ENCODE data around the gene GLT1D1. TPM values are rescaled to one million over a fixed set of nuclear protein-coding genes. Genes with fewer than 3 reads are reported as not detected.

GLT1D1 gene
- total and polyA plus RNA-seq, 2 of the 8 experiments (the other 6 are each of a cell fraction or from before 2014, with no cell fraction given): 1.5 to 3.6 TPM

- H3K23ac ChIP-seq (ENCODE audit: insufficient read length): no peak overlapping the region
- DNase-seq (ENCODE audit: low read depth in 1 of 2, low spot score in 2 of 2) (no peak), FAIRE-seq (no peak)
- H2BK120ac ChIP-seq (replicated peaks; ENCODE audit: low read depth, low read length): no peak overlapping the region
- H3K4ac ChIP-seq (replicated peaks; ENCODE audit: insufficient read length, low read depth, low read length): no peak overlapping the region
- H2BK5ac ChIP-seq (ENCODE audit: low read depth, low read length): no peak overlapping the region
- ChIA-PET POLR2A (ENCODE audit: partially characterized antibody) (no interaction called here), CTCF (ENCODE audit: partially characterized antibody) (no interaction called here)
- no peak overlapping the region for H3K27ac ChIP-seq (ENCODE audit: low read depth, low read length)
- no peak overlapping the region for H2BK15ac ChIP-seq (ENCODE audit: low read length)
- H3K9me3 ChIP-seq (ENCODE audit: insufficient read depth in 2 of 2, low read depth in 1 of 2, low read length in 1 of 2): no peaks in the 10 kb centered on the region
- no peak overlapping the region for H4K8ac ChIP-seq (ENCODE audit: extremely low read depth, insufficient read depth, low read length)
- no peak overlapping the region for H3K14ac ChIP-seq (ENCODE audit: insufficient read length)
- H4K91ac ChIP-seq (replicated peaks; ENCODE audit: insufficient read length, low read length): no peak overlapping the region
- no peak overlapping the region for H2AK5ac ChIP-seq (ENCODE audit: low read depth, low read length)
- no peaks in the 10 kb centered on the region for H3K79me2 ChIP-seq (ENCODE audit: control insufficient read depth in 1 of 2, insufficient read depth in 2 of 2, low read length in 2 of 2)
- H4K20me1 ChIP-seq (replicated peaks in 1 of 2; ENCODE audit: control insufficient read depth in 1 of 2, insufficient read depth in 2 of 2, low read length in 2 of 2): no peaks in the 10 kb centered on the region
- no peak overlapping the region for H3K4me2 ChIP-seq (ENCODE audit: insufficient read depth in 1 of 2, low read depth in 2 of 2, low read length in 2 of 2)
- no peak overlapping the region for H3K9ac ChIP-seq (replicated peaks in 1 of 4; ENCODE audit: extremely low read depth in 1 of 4, low read depth in 3 of 4, low read length in 3 of 4)
- H3K4me3 ChIP-seq (ENCODE audit: extremely low read depth in 1 of 4, insufficient read depth in 2 of 4, low read depth in 3 of 4, low read length in 4 of 4): no peak overlapping the region
- H3K56ac ChIP-seq (replicated peaks; ENCODE audit: insufficient read length, low read depth, low read length): no peak overlapping the region
- no peaks in the 10 kb centered on the region for H3K36me3 ChIP-seq (ENCODE audit: control insufficient read depth in 2 of 4, insufficient read depth in 4 of 4, low read length in 3 of 4)
- WGBS, 2 experiments (ENCODE audit: extremely low coverage in 1 of 2, insufficient coverage in 1 of 2, insufficient read length in 1 of 2, insufficient replicate concordance in 2 of 2, low coverage in 1 of 2, low lambda C conversion rate in 2 of 2, missing lambda C conversion rate in 1 of 2): 93% methylated on average over 13 of the region's 13 CpGs; no CpG with 5 or more reads in 1 of the 2 experiments
- no peaks in the 10 kb centered on the region for H3K4me1 ChIP-seq (replicated peaks in 1 of 4; ENCODE audit: control insufficient read depth in 3 of 4, insufficient read depth in 4 of 4, low read length in 3 of 4)
- H2AFZ ChIP-seq (ENCODE audit: low read length): no peak overlapping the region
- H3K23me2 ChIP-seq (ENCODE audit: low read depth, low read length): no peaks in the 10 kb centered on the region
- H3K79me1 ChIP-seq (ENCODE audit: low read depth, low read length): no peaks in the 10 kb centered on the region
- no peak overlapping the region for H2BK12ac ChIP-seq (ENCODE audit: low read depth, low read length)
- no peak overlapping the region for H3K18ac ChIP-seq (ENCODE audit: extremely low read depth, low read length)
- no peak overlapping the region for H2BK20ac ChIP-seq (ENCODE audit: low read length)
- H3K27me3 ChIP-seq (replicated peaks in 1 of 4; ENCODE audit: control insufficient read depth in 3 of 4, extremely low read depth in 1 of 4, insufficient read depth in 3 of 4, low read length in 3 of 4): no peaks in the 10 kb centered on the region
- H4K5ac ChIP-seq (ENCODE audit: insufficient read length, low read depth, low read length): no peak overlapping the region
- TF ChIP-seq EZH2 (IDR thresholded peaks at IDR 0.05; ENCODE audit: low read depth, low read length, severe bottlenecking) (no peak), HDAC2 (IDR thresholded peaks at IDR 0.05; ENCODE audit: borderline replicate concordance in 1 of 2, low read depth in 2 of 2, low read length in 2 of 2) (no peak), CBX5 (IDR thresholded peaks at IDR 0.05; ENCODE audit: low read depth, low read length) (no peak), NRF1 (IDR thresholded peaks at IDR 0.05; ENCODE audit: low read depth, low read length) (no peak), EGR1 (IDR thresholded peaks at IDR 0.05; ENCODE audit: borderline replicate concordance, low read depth, low read length) (no peak), BCL11A (IDR thresholded peaks at IDR 0.05; ENCODE audit: low read depth in 2 of 2, low read length in 2 of 2) (no peak), CBX8 (IDR thresholded peaks at IDR 0.05; ENCODE audit: borderline replicate concordance, low read depth, low read length) (no peak), BACH1 (IDR thresholded peaks at IDR 0.05; ENCODE audit: low read length) (no peak), RXRA (IDR thresholded peaks at IDR 0.05; ENCODE audit: insufficient read depth, low read depth, low read length) (no peak), TCF12 (IDR thresholded peaks at IDR 0.05; ENCODE audit: low read depth, low read length) (no peak), FOSL1 (IDR thresholded peaks at IDR 0.05; ENCODE audit: insufficient read depth, low read depth, low read length) (no peak), KDM1A (IDR thresholded peaks at IDR 0.05; ENCODE audit: borderline replicate concordance, low read length) (no peak), TEAD4 (IDR thresholded peaks at IDR 0.05; ENCODE audit: low read depth, low read length) (no peak), GTF2F1 (IDR thresholded peaks at IDR 0.05; ENCODE audit: borderline replicate concordance, low read depth, low read length) (no peak), BRCA1 (IDR thresholded peaks at IDR 0.05; ENCODE audit: low read depth, low read length) (no peak)
These were observed 51.8 kb downstream of the GLT1D1 start for GRCh38 chr12:128905003-128905544.

Measured in H1 (cell line).